Ishikawa (cell line): Measurements from ENCODE around the gene TET2.

Experiments
- EP300 ChIP-seq: IDR thresholded peaks from 2 replicates; pipeline ENCODE4 v1.6.1; 2012; ENCODE audit warnings: borderline replicate concordance
- FOXM1 ChIP-seq: IDR thresholded peaks from 2 replicates; pipeline ENCODE4 v1.6.1; 2012; ENCODE audit warnings: low read depth, borderline replicate concordance
- NFIC ChIP-seq: IDR thresholded peaks from 2 replicates; pipeline ENCODE4 v1.6.1; 2012
- TAF1 ChIP-seq: IDR thresholded peaks from 2 replicates; pipeline ENCODE4 v1.6.1; 2012; ENCODE audit warnings: low read depth, mild to moderate bottlenecking
- TCF12 ChIP-seq: IDR thresholded peaks from 2 replicates; pipeline ENCODE4 v1.6.1; 2012; ENCODE audit warnings: low read depth
- YY1 ChIP-seq: IDR thresholded peaks from 2 replicates; pipeline ENCODE4 v1.6.1; 2012; ENCODE audit warnings: low read depth
- TF ChIP-seq, protein P1 (sequence below): IDR thresholded peaks from 2 replicates; pipeline ENCODE4 v1.6.1; 2012; ENCODE audit warnings: low read depth, mild to moderate bottlenecking

GRCh38 chr4:105273230-105273629 is 126.6 kb downstream of the TET2 start:
- TF ChIP-seq YY1, result no peak
- TF ChIP-seq NFIC, result no peak
- TF ChIP-seq, protein P1, sequence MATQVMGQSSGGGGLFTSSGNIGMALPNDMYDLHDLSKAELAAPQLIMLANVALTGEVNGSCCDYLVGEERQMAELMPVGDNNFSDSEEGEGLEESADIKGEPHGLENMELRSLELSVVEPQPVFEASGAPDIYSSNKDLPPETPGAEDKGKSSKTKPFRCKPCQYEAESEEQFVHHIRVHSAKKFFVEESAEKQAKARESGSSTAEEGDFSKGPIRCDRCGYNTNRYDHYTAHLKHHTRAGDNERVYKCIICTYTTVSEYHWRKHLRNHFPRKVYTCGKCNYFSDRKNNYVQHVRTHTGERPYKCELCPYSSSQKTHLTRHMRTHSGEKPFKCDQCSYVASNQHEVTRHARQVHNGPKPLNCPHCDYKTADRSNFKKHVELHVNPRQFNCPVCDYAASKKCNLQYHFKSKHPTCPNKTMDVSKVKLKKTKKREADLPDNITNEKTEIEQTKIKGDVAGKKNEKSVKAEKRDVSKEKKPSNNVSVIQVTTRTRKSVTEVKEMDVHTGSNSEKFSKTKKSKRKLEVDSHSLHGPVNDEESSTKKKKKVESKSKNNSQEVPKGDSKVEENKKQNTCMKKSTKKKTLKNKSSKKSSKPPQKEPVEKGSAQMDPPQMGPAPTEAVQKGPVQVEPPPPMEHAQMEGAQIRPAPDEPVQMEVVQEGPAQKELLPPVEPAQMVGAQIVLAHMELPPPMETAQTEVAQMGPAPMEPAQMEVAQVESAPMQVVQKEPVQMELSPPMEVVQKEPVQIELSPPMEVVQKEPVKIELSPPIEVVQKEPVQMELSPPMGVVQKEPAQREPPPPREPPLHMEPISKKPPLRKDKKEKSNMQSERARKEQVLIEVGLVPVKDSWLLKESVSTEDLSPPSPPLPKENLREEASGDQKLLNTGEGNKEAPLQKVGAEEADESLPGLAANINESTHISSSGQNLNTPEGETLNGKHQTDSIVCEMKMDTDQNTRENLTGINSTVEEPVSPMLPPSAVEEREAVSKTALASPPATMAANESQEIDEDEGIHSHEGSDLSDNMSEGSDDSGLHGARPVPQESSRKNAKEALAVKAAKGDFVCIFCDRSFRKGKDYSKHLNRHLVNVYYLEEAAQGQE, result no peak
- no peak for TF ChIP-seq TAF1
- TF ChIP-seq FOXM1, result no peak
- no peak for TF ChIP-seq EP300
- no peak for TF ChIP-seq TCF12
